Trophoblast cell (in vitro differentiated cells and primary cell): ENCODE data around the gene KLHDC8B.
A peak's percentile ranks its signal among the peaks of the same experiment; 100 is the strongest.

Experiments
- DNase-seq, 2 donors: peaks; one replicate each; pipeline ENCODE4 v3.0.0-alpha.2; 2016
- H2AFZ ChIP-seq: 2 replicates; pipeline ENCODE4 v1.6.1; 2013; ENCODE audit warnings: low read length, moderate library complexity, mild to moderate bottlenecking; ENCODE audit not compliant: insufficient read depth, poor library complexity
- H2AK5ac ChIP-seq: 2 replicates; pipeline ENCODE4 v1.6.1; 2013; ENCODE audit warnings: mild to moderate bottlenecking, low read length
- H2BK120ac ChIP-seq: 2 replicates; pipeline ENCODE4 v1.6.1; 2013; ENCODE audit warnings: low read length, mild to moderate bottlenecking, moderate library complexity; ENCODE audit not compliant: insufficient read depth, poor library complexity
- H2BK12ac ChIP-seq: 2 replicates; pipeline ENCODE4 v1.6.1; 2013; ENCODE audit warnings: mild to moderate bottlenecking, low read length, moderate library complexity
- H2BK5ac ChIP-seq: 2 replicates; pipeline ENCODE4 v1.6.1; 2013; ENCODE audit warnings: low read length, low read depth, moderate library complexity, mild to moderate bottlenecking; ENCODE audit not compliant: poor library complexity
- H3K14ac ChIP-seq: 2 replicates; pipeline ENCODE4 v1.6.1; 2013; ENCODE audit warnings: mild to moderate bottlenecking, low read length
- H3K18ac ChIP-seq: 2 replicates; pipeline ENCODE4 v1.6.1; 2013; ENCODE audit warnings: mild to moderate bottlenecking, low read length
- H3K23ac ChIP-seq: 2 replicates; pipeline ENCODE4 v1.6.1; 2013; ENCODE audit warnings: low read length
- H3K27ac ChIP-seq: 2 replicates; pipeline ENCODE4 v1.5.1; 2013; ENCODE audit warnings: low read depth, mild to moderate bottlenecking, inconsistent platforms, low read length, moderate library complexity
- H3K27me3 ChIP-seq: 2 replicates; pipeline ENCODE4 v1.6.1; 2013; ENCODE audit warnings: inconsistent platforms, mild to moderate bottlenecking, low read length, moderate library complexity; ENCODE audit not compliant: insufficient read depth
- H3K36me3 ChIP-seq, 2 experiments: 1 replicate in 1 of 2; 2 replicates in 1 of 2; pipeline ENCODE4 v1.6.1; 2013; ENCODE audit warnings: low read length in 2 of 2, mild to moderate bottlenecking in 2 of 2, moderate library complexity in 1 of 2; ENCODE audit not compliant: insufficient read depth in 2 of 2, control insufficient read depth in 1 of 2
- H3K4ac ChIP-seq: 2 replicates; pipeline ENCODE4 v1.6.1; 2013; ENCODE audit warnings: low read depth, mild to moderate bottlenecking, low read length, moderate library complexity
- H3K4me1 ChIP-seq, 2 experiments: 1 replicate in 1 of 2; 2 replicates in 1 of 2; pipeline ENCODE4 v1.6.1; 2013; ENCODE audit warnings: low read length in 2 of 2, mild to moderate bottlenecking in 2 of 2, moderate library complexity in 1 of 2; ENCODE audit not compliant: insufficient read depth in 2 of 2, control insufficient read depth in 1 of 2
- H3K4me2 ChIP-seq: 2 replicates; pipeline ENCODE4 v1.6.1; 2013; ENCODE audit warnings: inconsistent platforms, mild to moderate bottlenecking, low read length, moderate library complexity
- H3K4me3 ChIP-seq: 2 replicates; pipeline ENCODE4 v1.5.1; 2013; ENCODE audit warnings: mild to moderate bottlenecking, low read depth, low read length, inconsistent platforms
- H3K79me1 ChIP-seq: one replicate; pipeline ENCODE4 v1.6.1; 2013; ENCODE audit warnings: low read length
- H3K79me2 ChIP-seq: 2 replicates; pipeline ENCODE4 v1.6.1; 2013; ENCODE audit warnings: low read length, mild to moderate bottlenecking; ENCODE audit not compliant: control insufficient read depth, insufficient read depth, poor library complexity
- H3K9ac ChIP-seq: 2 replicates; pipeline ENCODE4 v1.6.1; 2013; ENCODE audit warnings: mild to moderate bottlenecking, low read length
- H3K9me3 ChIP-seq: 2 replicates; pipeline ENCODE4 v1.6.1; 2013; ENCODE audit warnings: low read depth, mild to moderate bottlenecking, control low read depth, inconsistent platforms, low read length; ENCODE audit not compliant: insufficient read depth
- H4K12ac ChIP-seq: 2 replicates; pipeline ENCODE4 v1.6.1; 2013; ENCODE audit warnings: low read depth, mild to moderate bottlenecking, low read length, moderate library complexity
- H4K8ac ChIP-seq: 2 replicates; pipeline ENCODE4 v1.6.1; 2013; ENCODE audit warnings: low read depth, mild to moderate bottlenecking, low read length, moderate library complexity
- H4K91ac ChIP-seq: one replicate; pipeline ENCODE4 v1.6.1; 2013; ENCODE audit warnings: low read depth, mild to moderate bottlenecking, low read length, moderate library complexity
- WGBS: extraction: QIAGEN DNeasy Blood & Tissue Kit; methylation state at CpG from one replicate; pipeline ENCODE4 v1.1.7; 2013; ENCODE audit warnings: missing lambda C conversion rate; ENCODE audit not compliant: insufficient read length, insufficient coverage; ENCODE audit errors: extremely low coverage; 5-methylcytosine and 5-hydroxymethylcytosine counted together

The KLHDC8B gene

GRCh38 chr3:49131576-49131975, 39.8 kb upstream of the KLHDC8B start:
- Histone ChIP-seq H3K18ac (peak overlapping the region; percentile 73), H3K9ac (no peak overlapping the region), H3K9me3 (no peaks in the 10 kb centered on the region), H2BK12ac (peak overlapping the region; percentile 3), H3K4ac (peak overlapping the region; percentile 75), H3K27me3 (no peaks in the 10 kb centered on the region), H4K91ac (peak overlapping the region; percentile 84), H2AFZ (no peak overlapping the region), H3K79me1 (peaks cover 15% of the 10 kb centered on the region), H3K23ac (no peak overlapping the region), H4K8ac (no peak overlapping the region), H3K79me2 (peaks cover 11% of the 10 kb centered on the region), H3K4me3 (no peak overlapping the region), H3K27ac (no peak overlapping the region), H2BK120ac (no peak overlapping the region), H2AK5ac (peak overlapping the region; percentile 95), H2BK5ac (no peak overlapping the region), H3K4me2 (peak overlapping the region; percentile 87), H3K4me1 (peaks cover 10 to 18% of the 10 kb centered on the region in 2 experiments), H3K14ac (no peak overlapping the region), H3K36me3 (peaks cover 32 to 35% of the 10 kb centered on the region in 2 experiments), H4K12ac (no peak overlapping the region)
- no CpG with 5 or more reads among the region's 6 CpGs for WGBS
- DNase-seq = no peak

GRCh38 chr3:49132073-49132436, 39.3 kb upstream of the KLHDC8B start:
- no peaks in the 10 kb centered on the region for H3K9me3 ChIP-seq
- peaks cover 10 to 18% of the 10 kb centered on the region in 2 experiments for H3K4me1 ChIP-seq
- peak overlapping the region; percentile 73 for H3K18ac ChIP-seq
- H3K27me3 ChIP-seq = no peaks in the 10 kb centered on the region
- peak overlapping the region; percentile 55 for H3K9ac ChIP-seq
- DNase-seq = no peak
- WGBS = no CpG with 5 or more reads among the region's 9 CpGs
- H3K14ac ChIP-seq = peak overlapping the region; percentile 84
- H3K79me1 ChIP-seq = peaks cover 15% of the 10 kb centered on the region
- peak overlapping the region; percentile 75 for H3K4me3 ChIP-seq
- peak overlapping the region; percentile 40 for H2BK120ac ChIP-seq
- peak overlapping the region; percentile 44 for H4K12ac ChIP-seq
- H3K36me3 ChIP-seq = peaks cover 31 to 35% of the 10 kb centered on the region in 2 experiments
- H2BK5ac ChIP-seq = peak overlapping the region; percentile 63
- H3K4ac ChIP-seq = peak overlapping the region; percentile 75
- H4K91ac ChIP-seq = peak overlapping the region; percentile 84
- H3K4me2 ChIP-seq = peak overlapping the region; percentile 87
- H2BK12ac ChIP-seq = peak overlapping the region; percentile 51
- peak overlapping the region; percentile 95 for H2AK5ac ChIP-seq
- H3K23ac ChIP-seq = no peak overlapping the region
- H3K79me2 ChIP-seq = peaks cover 11% of the 10 kb centered on the region
- H4K8ac ChIP-seq = peak overlapping the region; percentile 81
- H3K27ac ChIP-seq = peak overlapping the region; percentile 92
- peak overlapping the region; percentile 47 for H2AFZ ChIP-seq

GRCh38 chr3:49132437-49133225, 38.8 kb upstream of the KLHDC8B start, which contains the start of gene LAMB2:
Gene LAMB2 (minus strand): TSS chr3:49133050. CDS start chr3:49132867, 183 bp downstream.
- peak within 1 kb of the TSS; percentile 99 for H4K91ac ChIP-seq
- H2BK5ac ChIP-seq = peak within 1 kb of the TSS; percentile 94
- peak within 1 kb of the TSS; percentile 98 for H3K14ac ChIP-seq
- peaks cover 15% of the 10 kb centered on the region for H3K79me1 ChIP-seq
- peak within 1 kb of the TSS; percentile 90 for H3K4ac ChIP-seq
- H3K9me3 ChIP-seq = no peaks in the 10 kb centered on the region
- peak within 1 kb of the TSS; percentile 88 for H2AFZ ChIP-seq
- peak within 1 kb of the TSS; percentile 95 for H3K18ac ChIP-seq
- H3K27me3 ChIP-seq = no peaks in the 10 kb centered on the region
- H2BK12ac ChIP-seq = peak within 1 kb of the TSS; percentile 95
- H3K79me2 ChIP-seq = peaks cover 11% of the 10 kb centered on the region
- peak within 1 kb of the TSS; percentile 87 for H3K4me2 ChIP-seq
- DNase-seq = peak; percentile 96
- H3K4me1 ChIP-seq = peaks cover 10 to 18% of the 10 kb centered on the region in 2 experiments
- H3K9ac ChIP-seq = peak within 1 kb of the TSS; percentile 78
- peak within 1 kb of the TSS; percentile 75 for H3K4me3 ChIP-seq
- H2BK120ac ChIP-seq = peak within 1 kb of the TSS; percentile 99
- H3K27ac ChIP-seq = peak within 1 kb of the TSS; percentile 92
- no peak within 1 kb of the TSS for H3K23ac ChIP-seq
- H4K8ac ChIP-seq = peak within 1 kb of the TSS; percentile 97
- WGBS = no CpG with 5 or more reads among the region's 28 CpGs
- H2AK5ac ChIP-seq = peak within 1 kb of the TSS; percentile 95
- H3K36me3 ChIP-seq = peaks cover 31 to 35% of the 10 kb centered on the region in 2 experiments
- peak within 1 kb of the TSS; percentile 94 for H4K12ac ChIP-seq

GRCh38 chr3:49133226-49133951, 38.0 kb upstream of the KLHDC8B start:
- Histone ChIP-seq H3K18ac (peak overlapping the region; percentile 95), H4K91ac (peak overlapping the region; percentile 99), H3K79me2 (peaks cover 11% of the 10 kb centered on the region), H3K23ac (no peak overlapping the region), H2BK5ac (peak overlapping the region; percentile 94), H2BK120ac (peak overlapping the region; percentile 99), H4K12ac (peak overlapping the region; percentile 94), H3K4ac (peak overlapping the region; percentile 90), H3K14ac (peak overlapping the region; percentile 98), H3K9ac (peak overlapping the region; percentile 74), H2BK12ac (peak overlapping the region; percentile 95), H3K9me3 (no peaks in the 10 kb centered on the region), H3K4me2 (peak overlapping the region; percentile 87), H2AFZ (peak overlapping the region; percentile 88), H2AK5ac (peak overlapping the region; percentile 50), H4K8ac (peak overlapping the region; percentile 97), H3K79me1 (peaks cover 15% of the 10 kb centered on the region), H3K27me3 (no peaks in the 10 kb centered on the region), H3K4me1 (peaks cover 10 to 18% of the 10 kb centered on the region in 2 experiments), H3K4me3 (peak overlapping the region; percentile 75), H3K27ac (peak overlapping the region; percentile 77), H3K36me3 (peaks cover 26 to 30% of the 10 kb centered on the region in 2 experiments)
- DNase-seq = peak; percentile 67 to 88
- no CpG with 5 or more reads among the region's 30 CpGs for WGBS
